ENCODE data around the gene REEP3. TPM values are rescaled to one million over a fixed set of nuclear protein-coding genes. Genes with fewer than 3 reads are reported as not detected.

Gene REEP3
- total RNA-seq, 4 donors from 2014 or later, result 22.8 to 36.7 (median 32.1) TPM

DNA sequence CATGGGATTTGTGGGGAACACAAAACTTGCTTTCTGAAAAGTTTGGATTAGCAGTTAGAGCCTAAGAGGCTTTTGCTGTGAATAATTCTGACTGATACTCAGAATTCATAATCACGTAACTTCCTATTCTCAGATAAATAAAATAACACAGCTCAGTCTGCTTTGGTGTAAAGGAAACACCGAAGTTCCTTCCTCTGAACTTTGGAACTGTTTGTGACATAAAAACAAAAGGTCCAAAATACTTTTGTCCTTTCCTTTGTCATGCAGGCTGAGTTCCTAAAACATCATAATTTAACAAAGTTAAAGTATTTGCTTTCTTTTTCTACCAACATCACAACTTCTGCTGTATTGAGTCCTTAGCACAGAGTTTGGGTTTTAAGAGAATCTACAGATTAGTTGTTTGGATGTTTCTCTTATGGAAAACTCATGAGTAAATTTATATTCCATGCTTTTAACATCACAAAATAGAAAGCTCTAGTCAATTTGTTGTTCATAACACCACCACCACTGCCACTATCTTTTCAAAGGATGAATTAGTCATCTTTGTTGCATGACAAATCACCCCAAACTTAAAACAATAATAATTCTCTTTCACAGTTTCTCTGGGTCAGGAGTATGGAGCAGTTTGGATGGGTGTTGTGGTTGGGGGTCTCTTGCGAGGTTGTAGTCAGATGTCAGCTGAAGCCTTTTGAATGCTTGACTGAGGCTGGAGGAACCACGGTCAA is 123.4 kb downstream of the REEP3 start:
- peak; percentile 60 to 66 for ATAC-seq
- in situ Hi-C loops (cut with MboI; ENCODE audit: low sequenced_read_pairs in 4 of 4), result no loop called here

GRCh38 chr10:63645195-63645594 is 124.0 kb downstream of the REEP3 start:
- Histone ChIP-seq H3K27ac (peak overlapping the region; percentile 73 to 80 (median 76)), H3K9me3 (no peaks in the 10 kb centered on the region), H3K4me3 (no peak overlapping the region), H3K27me3 (no peaks in the 10 kb centered on the region), H3K36me3 (no peaks in the 10 kb centered on the region), H3K4me1 (peaks cover 0 to 16% of the 10 kb centered on the region in 2 donors)
- ATAC-seq (no peak), DNase-seq (no peak)
- intact Hi-C loops (cut with DNase I; ENCODE audit: low total_unique reads) (no loop called here), in situ Hi-C loops (cut with MboI; ENCODE audit: low sequenced_read_pairs in 4 of 4) (no loop called here)
- TF ChIP-seq CTCF (IDR thresholded peaks at IDR 0.05 in 4 of 5, conservative IDR thresholded peaks at IDR 0.05 in 1 of 5), result no peak
- TF ChIP-seq POLR2A (IDR thresholded peaks at IDR 0.05), result no peak

More for the DNA sequence above, 123.4 kb downstream of the REEP3 start:
- Histone ChIP-seq H3K27me3 (no peaks in the 10 kb centered on the region), H3K36me3 (no peaks in the 10 kb centered on the region), H3K9me3 (no peaks in the 10 kb centered on the region), H3K27ac (peak overlapping the region; percentile 73 to 80 (median 76)), H3K4me1 (peaks cover 0 to 16% of the 10 kb centered on the region in 2 donors), H3K4me3 (no peak overlapping the region)
- DNase-seq, result no peak
- intact Hi-C loops (cut with DNase I; ENCODE audit: low total_unique reads), result no loop called here
- TF ChIP-seq POLR2A (IDR thresholded peaks at IDR 0.05), result peak in 1 of 2 donors; percentile 38
- TF ChIP-seq CTCF (IDR thresholded peaks at IDR 0.05 in 4 of 5, conservative IDR thresholded peaks at IDR 0.05 in 1 of 5), result no peak

DNA sequence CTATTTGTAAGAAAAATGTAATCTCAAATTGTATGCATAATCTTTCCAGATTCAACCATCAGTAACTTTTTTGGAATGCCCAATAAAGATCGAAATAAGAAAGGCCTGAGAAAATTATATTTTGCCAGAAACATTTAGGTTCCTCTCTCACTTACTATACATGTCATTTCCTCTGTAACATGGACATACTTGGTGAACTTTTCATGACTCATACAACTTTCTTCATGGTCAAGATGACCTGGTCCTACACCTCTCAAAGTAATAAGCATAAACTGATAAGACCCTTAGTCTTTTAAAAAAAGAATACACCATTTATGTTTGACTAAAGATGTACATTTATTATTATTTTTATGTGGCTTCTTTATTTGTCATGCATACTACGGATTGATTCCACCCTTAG is 125.3 kb downstream of the REEP3 start:
- peak overlapping the region in 1 of 4 donors; percentile 76 for H3K27ac ChIP-seq
- in situ Hi-C loops (cut with MboI; ENCODE audit: low sequenced_read_pairs in 4 of 4), result no loop called here
- intact Hi-C loops (cut with DNase I; ENCODE audit: low total_unique reads), result no loop called here

DNA sequence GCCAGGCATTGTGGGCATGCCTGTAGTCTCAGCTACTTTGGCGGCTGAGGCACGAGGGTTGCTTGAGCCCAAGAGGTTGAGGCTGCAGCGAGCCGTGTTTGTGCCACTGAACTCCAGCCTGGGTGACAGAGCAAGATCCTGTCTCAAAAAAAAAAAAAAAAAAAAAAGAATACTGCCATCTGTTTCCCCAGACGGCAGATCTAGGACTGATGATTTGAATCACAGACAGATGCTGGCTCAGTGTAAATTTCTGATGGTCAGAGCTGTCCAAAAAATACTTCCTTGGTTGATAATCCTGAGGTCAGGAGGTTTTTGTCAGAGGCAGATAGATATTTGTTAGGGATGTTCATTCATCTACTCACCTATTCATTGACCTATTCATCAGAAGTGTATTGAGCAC is 130.7 kb downstream of the REEP3 start:
- H3K4me1 ChIP-seq, result no peaks in the 10 kb centered on the region
- no peak overlapping the region for H3K27ac ChIP-seq
- H3K9me3 ChIP-seq, result no peaks in the 10 kb centered on the region
- intact Hi-C loops (cut with DNase I; ENCODE audit: low total_unique reads) (no loop called here), in situ Hi-C loops (cut with MboI; ENCODE audit: low sequenced_read_pairs in 4 of 4) (no loop called here)
- TF ChIP-seq CTCF (IDR thresholded peaks at IDR 0.05 in 4 of 5, conservative IDR thresholded peaks at IDR 0.05 in 1 of 5) (no peak), POLR2A (IDR thresholded peaks at IDR 0.05) (no peak)
- H3K36me3 ChIP-seq, result no peaks in the 10 kb centered on the region
- no peaks in the 10 kb centered on the region for H3K27me3 ChIP-seq
- DNase-seq, result no peak
- ATAC-seq, result no peak
- no peak overlapping the region for H3K4me3 ChIP-seq

More for the DNA sequence above, 125.3 kb downstream of the REEP3 start:
- H3K4me3 ChIP-seq, result no peak overlapping the region
- peaks cover 0 to 16% of the 10 kb centered on the region in 2 donors for H3K4me1 ChIP-seq
- no peak for ATAC-seq
- no peak for DNase-seq
- no peaks in the 10 kb centered on the region for H3K9me3 ChIP-seq
- TF ChIP-seq CTCF (IDR thresholded peaks at IDR 0.05 in 4 of 5, conservative IDR thresholded peaks at IDR 0.05 in 1 of 5) (no peak), POLR2A (IDR thresholded peaks at IDR 0.05) (no peak)
- H3K36me3 ChIP-seq, result no peaks in the 10 kb centered on the region
- H3K27me3 ChIP-seq, result no peaks in the 10 kb centered on the region
